ENCODE measurements around the gene MSL3B.

The MSL3B gene

DNA sequence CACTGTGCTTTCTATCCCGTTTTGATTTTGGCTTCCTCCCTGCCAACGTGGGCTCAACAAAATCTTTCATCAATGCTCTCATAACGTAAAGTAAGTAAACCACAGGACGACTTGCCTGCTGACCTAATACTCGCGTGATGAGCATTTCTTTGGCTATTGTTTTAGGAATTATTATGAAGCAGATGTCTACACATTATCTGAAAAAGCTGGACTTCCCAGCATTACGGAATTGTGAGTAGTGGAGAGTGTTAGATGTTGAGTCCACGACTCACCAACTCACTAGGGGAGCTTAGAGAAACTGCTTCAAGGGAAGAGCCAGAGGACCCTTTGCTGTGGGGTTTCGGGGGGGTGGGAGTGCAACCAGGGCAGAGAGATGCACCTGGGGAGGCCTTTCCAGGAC, 35.8 kb downstream of the MSL3B start:
- DNase-seq, result no peak

- no peak for DNase-seq
Observed at GRCh38 chr2:233831861-233832260, 36.3 kb downstream of the MSL3B start.

DNA sequence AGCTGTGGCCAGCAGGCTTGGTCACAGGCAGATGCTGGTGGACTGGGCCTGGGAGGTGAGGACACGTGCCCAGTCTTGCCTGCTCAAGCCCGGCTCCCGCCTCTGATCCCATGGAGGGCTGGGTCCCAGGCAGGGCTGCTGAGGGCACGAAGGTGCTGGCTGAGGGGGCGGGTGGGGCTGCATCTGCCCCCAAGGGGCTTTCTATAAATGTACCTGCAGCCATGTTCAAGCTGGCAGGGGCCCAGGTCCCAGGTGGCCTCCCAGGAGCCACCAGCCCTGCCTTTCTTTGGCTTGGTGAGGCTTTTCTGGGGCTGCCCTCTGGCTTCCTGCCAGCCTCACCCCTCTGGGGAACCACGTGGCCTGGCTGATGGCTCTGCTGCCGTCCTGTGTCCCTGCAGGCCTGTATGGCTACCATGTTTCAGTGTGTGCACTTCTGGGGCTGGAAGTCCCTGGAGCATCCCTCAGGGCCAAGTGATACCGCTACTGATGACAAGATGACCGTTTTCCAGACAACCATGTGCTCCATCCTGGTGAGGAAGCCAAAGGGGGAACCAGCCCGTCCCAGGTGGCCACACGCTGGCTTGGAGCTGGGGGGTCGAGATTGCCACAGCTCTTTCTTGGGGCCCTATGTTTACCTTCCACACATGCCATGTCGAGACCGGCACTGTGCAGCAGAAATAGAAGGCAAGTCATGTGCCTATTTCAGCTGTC, 37.0 kb downstream of the MSL3B start:
- no peak for DNase-seq

DNA sequence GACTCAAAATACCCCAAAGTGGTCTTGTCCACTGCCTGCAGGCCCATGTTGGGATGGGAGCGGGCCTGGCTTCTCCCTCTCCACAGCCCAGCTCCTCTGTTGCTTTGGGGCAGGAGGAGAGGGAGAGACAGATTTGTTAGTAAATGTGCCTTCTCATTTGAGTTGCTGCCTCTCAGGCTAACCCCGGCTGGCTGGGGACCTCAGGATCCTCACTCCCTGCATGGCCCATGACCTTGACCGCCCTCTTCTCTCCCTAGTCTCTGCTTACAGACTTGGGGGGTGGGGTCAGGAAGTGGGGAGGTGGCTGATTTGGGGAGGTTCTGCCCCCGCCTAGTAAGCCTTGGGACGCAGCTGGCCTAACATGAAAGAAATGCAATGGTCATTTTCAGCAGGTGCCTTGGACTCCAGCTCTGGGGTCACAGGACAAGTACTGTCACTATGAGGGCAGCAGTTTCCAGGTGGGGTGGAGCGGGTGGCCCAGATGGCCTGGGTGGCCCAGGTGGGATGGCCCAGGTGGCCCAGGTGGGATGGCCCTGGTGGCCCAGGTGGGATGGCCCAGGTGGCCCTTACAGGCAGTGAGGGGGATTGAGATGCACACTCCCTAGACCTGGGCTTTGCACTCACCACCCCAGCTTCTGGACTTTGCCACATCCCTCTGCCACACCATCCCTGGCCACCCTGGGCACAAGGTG, 37.9 kb downstream of the MSL3B start:
- DNase-seq, result no peak

- no peak for DNase-seq
Observed at GRCh38 chr2:233829193-233830110, 38.7 kb downstream of the MSL3B start.

DNA sequence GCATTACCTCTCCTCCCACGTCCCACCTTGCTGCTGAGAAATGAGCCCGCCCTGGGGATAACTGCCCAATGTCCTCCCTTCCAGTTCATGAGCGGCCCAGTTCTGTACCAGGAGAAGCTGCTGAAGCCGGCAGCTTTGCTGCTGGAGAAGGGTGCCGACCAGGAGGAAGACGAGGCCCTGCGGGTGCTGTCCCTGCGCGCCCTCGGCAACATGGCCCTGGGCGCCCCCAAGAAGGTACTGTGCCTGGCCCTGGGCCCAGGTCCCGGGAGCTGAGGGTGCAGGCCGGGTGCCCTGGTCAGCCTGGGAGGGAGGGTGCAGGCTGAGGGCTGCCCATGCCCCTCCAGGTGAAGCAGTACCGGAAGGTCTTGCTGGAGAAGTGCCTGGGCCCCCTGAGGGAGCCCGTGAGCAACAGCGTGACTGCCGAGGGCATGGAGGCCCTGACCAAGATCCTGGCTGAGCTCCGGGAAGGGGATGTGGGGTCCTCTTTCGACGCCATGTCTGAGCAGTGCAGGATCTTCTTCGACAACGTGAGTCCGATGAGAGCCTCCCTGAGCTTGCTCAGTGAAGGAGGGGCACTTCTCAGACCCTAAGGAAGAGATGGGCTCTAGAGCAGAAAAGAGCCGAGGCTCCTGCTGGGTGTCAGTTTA, 39.5 kb downstream of the MSL3B start:
- no peak for DNase-seq

DNA sequence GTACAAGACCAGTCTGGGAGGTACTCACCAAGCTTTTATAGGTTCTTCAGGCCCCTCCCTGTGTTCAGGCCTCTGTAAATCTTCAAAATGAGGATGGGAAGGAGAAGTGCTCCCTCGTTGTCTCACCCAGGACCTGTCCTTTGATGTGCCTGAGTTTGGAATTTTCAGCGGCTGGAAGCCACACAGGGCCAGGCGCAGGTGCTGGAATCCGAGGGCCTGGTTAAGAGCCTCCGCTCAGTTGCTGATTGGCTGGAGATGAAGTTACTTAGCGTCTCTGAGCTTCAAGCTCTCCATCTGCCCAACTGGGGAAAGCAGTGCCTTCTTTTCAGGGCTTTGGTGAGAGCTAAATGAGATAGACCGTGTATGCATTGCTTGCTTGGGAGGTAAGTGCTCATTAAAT, 43.8 kb downstream of the MSL3B start:
- no peak for DNase-seq

DNA sequence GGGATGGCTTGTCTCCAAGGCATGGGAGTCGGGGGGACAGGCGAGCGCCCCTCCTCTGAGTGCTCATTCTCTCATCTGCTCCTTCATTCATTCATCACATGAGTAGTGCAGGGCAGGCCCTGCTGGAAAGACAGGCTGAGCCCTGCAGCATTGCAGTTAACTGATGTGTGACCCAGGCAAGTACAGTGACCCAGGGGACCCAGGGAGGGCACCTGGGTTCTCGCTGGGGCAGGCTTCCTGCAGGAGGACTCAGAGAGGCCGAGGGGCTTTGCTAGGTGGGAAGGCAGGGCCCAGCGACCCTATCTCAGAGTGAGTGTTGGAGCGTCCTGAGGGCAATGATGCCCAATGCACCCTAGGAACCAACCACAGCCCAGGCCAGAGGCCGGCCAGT, 44.5 kb downstream of the MSL3B start:
- no peak for DNase-seq

GRCh38 chr2:233822781-233823730, 45.1 kb downstream of the MSL3B start:
- no peak for DNase-seq

DNA sequence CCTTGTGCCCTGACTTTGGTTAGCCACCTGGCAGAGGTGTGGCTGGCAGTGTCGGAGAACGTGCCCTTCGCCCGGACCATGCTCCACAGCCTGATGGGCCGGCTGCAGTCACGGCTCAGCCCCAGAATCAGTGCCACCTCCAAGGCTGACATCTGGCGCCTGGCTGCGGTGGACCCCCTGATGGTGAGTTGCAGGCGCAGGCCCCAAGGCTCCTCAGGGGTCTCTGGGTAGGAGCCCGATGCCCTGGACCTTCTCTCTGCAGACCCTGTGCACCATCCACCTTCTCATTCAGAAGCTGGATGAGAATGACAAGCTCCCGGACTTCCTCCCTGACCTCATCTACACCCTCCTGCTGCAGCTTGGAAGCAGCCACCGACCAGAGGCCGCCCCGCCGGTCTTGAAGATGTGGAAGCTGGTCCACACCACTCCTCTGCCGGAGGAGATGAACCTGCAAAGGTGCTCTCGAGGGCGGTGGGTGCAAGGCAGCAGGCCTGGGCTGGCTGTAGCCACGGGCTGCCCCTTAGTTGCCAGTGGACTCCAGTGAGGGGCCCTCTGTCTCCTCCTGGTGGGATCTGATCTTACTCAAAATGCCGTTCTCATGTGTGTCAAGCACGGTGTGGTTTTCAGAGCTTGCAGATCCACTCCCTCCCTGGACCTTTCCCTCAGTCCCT, 46.0 kb downstream of the MSL3B start:
- DNase-seq, result no peak

DNA sequence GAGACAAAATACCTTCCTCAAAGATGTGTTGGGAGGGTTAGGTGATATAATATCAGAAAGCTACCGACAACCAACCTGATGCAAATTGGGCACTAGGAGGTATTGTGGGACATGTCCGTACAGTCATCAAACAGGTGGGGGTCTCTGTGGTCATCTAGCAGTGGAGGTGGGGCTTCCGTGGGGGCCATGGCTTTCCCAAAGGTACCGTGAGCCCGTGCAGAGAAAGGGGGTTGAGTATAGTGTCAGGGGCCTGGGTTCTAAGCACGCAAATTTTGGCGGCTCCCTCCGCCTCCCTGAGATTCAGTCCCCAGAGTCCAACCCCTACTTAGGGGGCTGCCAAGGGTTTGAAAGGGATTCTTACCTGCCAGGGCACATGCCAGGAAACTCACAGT, 46.5 kb downstream of the MSL3B start:
- no peak for DNase-seq

DNA sequence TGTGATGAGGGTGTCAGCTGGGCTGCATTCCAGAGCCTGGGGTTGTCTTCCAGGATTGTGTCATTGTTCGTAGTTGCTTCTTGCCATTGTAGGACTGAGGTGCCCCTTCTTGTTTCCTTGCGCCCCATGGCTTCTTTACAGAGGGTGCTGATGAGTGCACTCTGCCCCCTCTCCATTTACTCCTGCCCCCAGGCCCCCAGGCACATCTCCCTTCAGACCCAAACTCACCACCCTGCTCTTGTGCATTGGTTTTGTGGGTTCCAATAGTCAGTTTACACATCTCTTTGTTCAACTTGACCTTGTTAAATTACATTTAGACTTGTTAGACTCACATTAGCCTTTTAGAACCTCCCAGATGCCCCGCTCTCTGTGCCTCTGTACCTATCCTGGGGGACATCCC, 47.0 kb downstream of the MSL3B start:
- no peak for DNase-seq

GRCh38 chr2:233820774-233821105, 47.4 kb downstream of the MSL3B start:
- DNase-seq, result no peak

GRCh38 chr2:233819884-233820773, 48.1 kb downstream of the MSL3B start:
- DNase-seq, result no peak

DNA sequence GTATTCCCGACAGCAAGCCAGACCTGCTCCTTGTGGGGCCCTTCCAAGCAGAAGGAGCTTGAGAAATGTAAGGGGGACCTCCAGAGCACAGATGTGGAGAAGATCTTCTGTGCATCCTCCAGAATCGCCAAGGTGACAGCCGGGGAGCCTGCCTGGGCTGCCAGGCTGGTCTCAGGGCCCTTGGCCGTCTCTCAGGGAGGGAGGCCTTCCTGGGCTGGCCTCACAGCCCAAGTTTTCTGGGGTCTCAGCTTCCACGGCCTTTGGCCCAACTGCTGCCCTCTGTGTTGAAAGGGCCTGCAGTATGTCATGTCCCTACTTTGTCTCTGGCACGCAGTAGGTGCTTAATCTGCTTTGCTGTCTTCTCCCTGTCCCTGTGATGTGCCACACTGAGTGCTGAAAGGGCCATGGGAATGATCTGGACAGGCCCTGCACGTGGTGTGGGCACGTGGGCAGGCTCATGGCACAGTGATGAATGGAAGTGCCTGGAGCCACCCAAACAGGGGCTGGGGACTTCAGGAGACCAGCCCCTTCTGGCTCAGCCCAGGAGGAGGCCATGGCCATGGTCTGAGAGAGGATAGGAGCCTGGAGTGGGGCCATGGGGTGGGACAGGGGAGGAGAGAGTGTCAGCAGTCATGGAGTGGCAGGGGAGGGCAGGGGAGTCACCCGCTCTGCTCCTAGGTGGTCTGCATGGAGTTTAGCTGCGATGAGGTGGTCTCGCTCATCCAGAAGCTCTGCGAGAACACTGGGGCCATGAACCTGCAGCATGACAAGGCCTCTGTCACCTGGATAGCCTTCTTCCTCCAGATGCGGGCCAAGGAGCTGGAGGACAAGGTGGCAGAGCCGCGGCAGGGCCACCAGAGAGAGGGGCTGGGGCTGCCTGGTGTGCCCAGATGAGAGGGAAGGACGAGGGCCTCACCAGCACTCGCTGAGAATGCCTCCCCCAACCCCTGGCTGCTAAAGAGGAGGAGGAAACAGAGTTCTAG, 49.3 kb downstream of the MSL3B start:
- no peak for DNase-seq

DNA sequence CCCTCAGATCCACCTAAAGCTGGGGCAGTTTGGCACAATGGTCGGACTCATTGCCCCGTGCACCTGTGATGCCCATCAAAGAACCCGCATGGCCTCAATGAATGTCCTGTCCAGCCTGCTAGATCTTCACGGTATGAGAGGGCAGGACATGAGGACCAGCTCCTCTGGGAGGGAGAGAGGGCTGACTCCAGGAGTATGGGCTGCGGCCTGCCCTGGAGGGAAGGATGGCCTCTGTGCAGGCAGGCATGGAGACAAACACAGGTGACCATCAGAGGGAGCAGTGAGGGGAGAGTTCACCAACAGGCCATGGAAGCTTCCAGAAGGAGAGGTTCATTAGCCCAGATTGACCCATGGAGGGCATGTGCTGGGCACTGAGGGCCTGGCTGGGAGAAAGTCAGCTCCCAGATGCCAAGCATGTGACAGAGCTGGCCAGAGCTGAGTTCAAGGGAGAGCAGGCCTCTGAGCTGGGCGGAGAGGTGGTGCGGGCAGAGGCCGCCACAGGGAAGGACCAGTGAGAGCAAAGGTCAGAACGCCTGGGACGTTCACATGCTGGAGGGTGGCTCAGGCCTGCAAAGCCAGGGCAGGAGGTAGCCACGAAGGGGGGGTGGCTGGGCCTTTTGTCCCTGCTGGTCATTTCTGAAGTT, 50.1 kb downstream of the MSL3B start:
- DNase-seq, result no peak

DNA sequence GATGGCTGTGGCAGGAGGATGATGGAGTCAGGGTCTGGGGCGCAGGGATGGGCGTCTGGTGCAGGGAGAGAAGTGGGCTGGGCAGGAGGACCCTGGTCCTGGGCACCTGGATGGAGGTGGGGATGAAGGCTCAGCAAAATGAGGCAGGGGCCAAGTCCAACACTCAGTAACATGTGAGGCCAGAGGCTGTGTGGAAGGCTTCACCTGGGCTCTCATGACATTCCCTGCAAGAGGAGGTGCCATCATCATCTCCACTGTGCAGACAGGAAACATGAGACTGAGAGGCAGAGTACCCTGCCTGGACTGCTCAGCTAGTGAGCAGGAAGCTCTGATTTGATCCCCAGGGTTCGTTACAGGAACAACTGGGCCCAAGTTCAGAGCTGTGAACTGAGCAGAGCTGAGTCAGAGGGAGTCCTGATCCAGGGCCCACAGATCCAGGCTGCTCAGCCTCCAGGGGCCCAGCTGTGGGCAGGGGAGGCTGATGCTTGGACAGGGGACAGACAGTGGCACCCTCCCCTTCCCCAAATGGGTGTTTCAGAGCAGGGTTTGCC, 50.8 kb downstream of the MSL3B start:
- DNase-seq, result no peak

DNA sequence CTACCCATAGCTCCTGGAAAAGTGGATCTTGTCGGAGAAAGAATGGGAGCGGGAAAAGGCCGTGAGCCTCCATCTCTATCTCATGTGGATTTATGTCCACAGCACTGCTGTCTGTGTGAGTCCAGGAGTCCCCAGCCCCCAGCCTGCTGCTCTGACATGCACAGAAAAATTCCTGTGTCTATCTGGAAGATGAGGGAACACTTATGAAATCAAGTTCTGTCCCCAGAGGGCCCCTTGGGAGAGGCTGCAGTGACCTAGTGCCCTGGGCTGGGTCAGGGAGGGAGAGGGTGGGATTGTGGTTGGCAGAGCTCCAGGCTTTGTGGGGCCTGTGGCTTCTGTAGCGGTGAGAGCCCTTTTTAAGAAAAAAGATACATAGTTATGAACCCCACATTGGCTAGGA, 51.4 kb downstream of the MSL3B start:
- DNase-seq, result no peak
